ENCODE data around the gene KIRREL3.

DNA sequence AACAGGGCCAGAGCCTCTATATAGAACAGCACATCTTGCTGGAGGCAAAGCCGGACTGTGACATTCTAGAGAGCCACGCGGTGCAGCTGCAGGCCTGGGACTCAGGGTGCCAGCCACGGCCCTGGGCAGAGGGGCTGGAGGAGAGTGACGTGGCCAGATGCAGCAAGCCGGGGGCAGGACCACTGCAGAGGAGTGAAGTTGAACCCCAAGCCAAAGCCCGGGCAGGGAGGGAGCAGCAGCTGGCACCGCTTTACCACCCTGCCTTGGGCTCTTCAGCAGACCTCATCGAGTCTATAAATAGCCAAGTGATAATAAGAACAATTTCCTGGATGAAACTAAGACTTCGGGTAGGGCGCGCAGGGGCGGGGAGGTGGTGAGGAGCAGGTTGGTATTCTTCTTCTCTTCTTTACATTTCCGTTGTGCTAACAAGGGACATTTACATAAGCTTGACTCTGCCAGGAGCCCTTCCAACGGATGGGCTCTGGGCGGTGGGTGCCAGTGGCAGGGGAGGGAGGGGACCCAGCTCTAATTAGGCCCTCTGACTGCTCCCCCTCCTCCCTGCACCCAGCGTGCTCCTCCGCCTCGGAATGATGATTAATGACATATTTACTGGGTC, 534.9 kb downstream of the KIRREL3 start:
- TF ChIP-seq SIN3A (IDR thresholded peaks at IDR 0.05; ENCODE audit: borderline replicate concordance, low read depth, low read length) (no peak), TAF1 (IDR thresholded peaks at IDR 0.05; ENCODE audit: borderline replicate concordance, low read depth, low read length) (no peak), JUND (IDR thresholded peaks at IDR 0.05) (no peak), POLR2AphosphoS5 (IDR thresholded peaks at IDR 0.05; ENCODE audit: low read depth, low read length) (no peak), EP300 (IDR thresholded peaks at IDR 0.05; ENCODE audit: borderline replicate concordance in 1 of 2, low read depth in 1 of 2, low read length in 1 of 2) (no peak)
- TF ChIP-seq, protein P1, sequence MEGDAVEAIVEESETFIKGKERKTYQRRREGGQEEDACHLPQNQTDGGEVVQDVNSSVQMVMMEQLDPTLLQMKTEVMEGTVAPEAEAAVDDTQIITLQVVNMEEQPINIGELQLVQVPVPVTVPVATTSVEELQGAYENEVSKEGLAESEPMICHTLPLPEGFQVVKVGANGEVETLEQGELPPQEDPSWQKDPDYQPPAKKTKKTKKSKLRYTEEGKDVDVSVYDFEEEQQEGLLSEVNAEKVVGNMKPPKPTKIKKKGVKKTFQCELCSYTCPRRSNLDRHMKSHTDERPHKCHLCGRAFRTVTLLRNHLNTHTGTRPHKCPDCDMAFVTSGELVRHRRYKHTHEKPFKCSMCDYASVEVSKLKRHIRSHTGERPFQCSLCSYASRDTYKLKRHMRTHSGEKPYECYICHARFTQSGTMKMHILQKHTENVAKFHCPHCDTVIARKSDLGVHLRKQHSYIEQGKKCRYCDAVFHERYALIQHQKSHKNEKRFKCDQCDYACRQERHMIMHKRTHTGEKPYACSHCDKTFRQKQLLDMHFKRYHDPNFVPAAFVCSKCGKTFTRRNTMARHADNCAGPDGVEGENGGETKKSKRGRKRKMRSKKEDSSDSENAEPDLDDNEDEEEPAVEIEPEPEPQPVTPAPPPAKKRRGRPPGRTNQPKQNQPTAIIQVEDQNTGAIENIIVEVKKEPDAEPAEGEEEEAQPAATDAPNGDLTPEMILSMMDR (IDR thresholded peaks at IDR 0.05), result no peak
- TF ChIP-seq, protein P2, sequence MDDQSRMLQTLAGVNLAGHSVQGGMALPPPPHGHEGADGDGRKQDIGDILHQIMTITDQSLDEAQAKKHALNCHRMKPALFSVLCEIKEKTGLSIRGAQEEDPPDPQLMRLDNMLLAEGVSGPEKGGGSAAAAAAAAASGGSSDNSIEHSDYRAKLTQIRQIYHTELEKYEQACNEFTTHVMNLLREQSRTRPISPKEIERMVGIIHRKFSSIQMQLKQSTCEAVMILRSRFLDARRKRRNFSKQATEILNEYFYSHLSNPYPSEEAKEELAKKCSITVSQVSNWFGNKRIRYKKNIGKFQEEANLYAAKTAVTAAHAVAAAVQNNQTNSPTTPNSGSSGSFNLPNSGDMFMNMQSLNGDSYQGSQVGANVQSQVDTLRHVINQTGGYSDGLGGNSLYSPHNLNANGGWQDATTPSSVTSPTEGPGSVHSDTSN (IDR thresholded peaks at IDR 0.05), result no peak

Measured in SK-N-SH (cell line).